DND-41 (cell line): Measurements from ENCODE around the gene ABHD17B.

ENCODE experiments used
- CTCF ChIP-seq: IDR thresholded peaks from 2 replicates; pipeline ENCODE4 v1.5.1; 2012; ENCODE audit warnings: borderline replicate concordance, low read length, moderate library complexity, mild to moderate bottlenecking; ENCODE audit not compliant: poor library complexity, severe bottlenecking; ENCODE audit errors: extremely low read depth
- EZH2 ChIP-seq: IDR thresholded peaks from 3 replicates; pipeline ENCODE4 v1.6.1; 2012; ENCODE audit warnings: borderline replicate concordance, low read depth, mild to moderate bottlenecking, moderate library complexity, low read length, inconsistent platforms; ENCODE audit not compliant: severe bottlenecking

DNA sequence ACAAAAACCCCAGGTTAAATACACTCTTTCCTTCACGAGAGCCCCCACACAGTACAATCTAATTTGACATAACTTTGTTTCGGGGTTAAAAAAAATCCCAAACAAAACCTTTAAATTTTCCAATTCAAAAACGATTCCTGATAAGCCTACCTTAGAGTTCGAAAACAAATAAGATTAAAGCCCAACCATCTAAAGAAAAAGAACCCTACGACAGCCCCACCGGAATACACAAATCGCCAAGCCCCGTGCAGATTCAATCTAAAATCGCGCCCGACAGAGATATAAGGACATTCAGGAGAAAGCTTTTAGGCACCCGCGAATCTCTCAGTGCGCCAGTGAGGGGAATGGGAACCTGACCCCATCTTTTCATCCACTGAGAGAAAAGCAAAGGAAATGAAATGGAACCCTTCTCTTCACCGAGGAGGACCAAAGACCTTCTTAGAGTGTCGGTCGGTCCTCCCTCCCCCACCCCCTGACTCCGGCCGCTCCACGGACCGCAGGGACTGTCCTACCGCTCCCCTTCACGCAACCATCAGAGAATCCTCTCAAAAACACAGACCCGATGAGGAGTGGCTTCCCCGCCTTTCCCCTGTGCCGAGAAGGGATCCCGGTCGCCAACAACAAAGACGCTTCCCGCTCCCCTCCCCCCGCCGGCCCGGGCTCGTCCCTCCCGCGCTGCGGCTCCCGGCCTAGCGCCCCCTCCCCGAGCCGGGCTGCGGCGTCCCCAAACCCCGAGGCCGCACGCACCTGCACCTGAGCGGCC is 925 bp downstream of the ABHD17B start:
- peak; percentile 2 for TF ChIP-seq CTCF
- TF ChIP-seq EZH2: no peak
